Body of pancreas (tissue), 4 donors: Measurements from ENCODE around the gene ATP2C2.

Experiments
- POLR2A ChIP-seq, 3 donors: fragments of 450-650 bp; IDR thresholded peaks; one replicate each; pipeline ENCODE4 v1.6.1; 2016; ENCODE audit warnings: antibody characterized with exemption in 3 of 3, mild to moderate bottlenecking in 2 of 3
- TF ChIP-seq, protein P1 (sequence below), 7 experiments: fragments of 450-650 bp in 4 of 7; fragments of 200-600 bp in 3 of 7; sonication (generic) in 3 of 7; IDR thresholded peaks; one replicate each; pipeline ENCODE4 v1.5.1; 2016 to 2019; ENCODE audit warnings: antibody characterized with exemption in 7 of 7

GRCh38 chr16:84347161-84347560 is 21.2 kb upstream of the ATP2C2 start:
- TF ChIP-seq, protein P1, sequence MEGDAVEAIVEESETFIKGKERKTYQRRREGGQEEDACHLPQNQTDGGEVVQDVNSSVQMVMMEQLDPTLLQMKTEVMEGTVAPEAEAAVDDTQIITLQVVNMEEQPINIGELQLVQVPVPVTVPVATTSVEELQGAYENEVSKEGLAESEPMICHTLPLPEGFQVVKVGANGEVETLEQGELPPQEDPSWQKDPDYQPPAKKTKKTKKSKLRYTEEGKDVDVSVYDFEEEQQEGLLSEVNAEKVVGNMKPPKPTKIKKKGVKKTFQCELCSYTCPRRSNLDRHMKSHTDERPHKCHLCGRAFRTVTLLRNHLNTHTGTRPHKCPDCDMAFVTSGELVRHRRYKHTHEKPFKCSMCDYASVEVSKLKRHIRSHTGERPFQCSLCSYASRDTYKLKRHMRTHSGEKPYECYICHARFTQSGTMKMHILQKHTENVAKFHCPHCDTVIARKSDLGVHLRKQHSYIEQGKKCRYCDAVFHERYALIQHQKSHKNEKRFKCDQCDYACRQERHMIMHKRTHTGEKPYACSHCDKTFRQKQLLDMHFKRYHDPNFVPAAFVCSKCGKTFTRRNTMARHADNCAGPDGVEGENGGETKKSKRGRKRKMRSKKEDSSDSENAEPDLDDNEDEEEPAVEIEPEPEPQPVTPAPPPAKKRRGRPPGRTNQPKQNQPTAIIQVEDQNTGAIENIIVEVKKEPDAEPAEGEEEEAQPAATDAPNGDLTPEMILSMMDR (IDR thresholded peaks at IDR 0.05) = no peak
- TF ChIP-seq POLR2A (IDR thresholded peaks at IDR 0.05) = no peak
